GM10248 (cell line): Measurements from ENCODE around the gene MBLAC1.
A peak's percentile ranks its signal among the peaks of the same experiment; 100 is the strongest.
"Not testable (repeated sequence)": the region's sequence is repeated elsewhere in the genome, so short reads cannot be mapped to it uniquely, and the experiment has no call there.

Source experiments
- CTCF ChIA-PET: fragments of 300-600 bp; sonication (Branson Sonifier 250); formaldehyde crosslinking; extraction: SDS; loops from one replicate; lab custom pipeline; 2021; ENCODE audit warnings: antibody characterized with exemption; lab: Yijun Ruan, JAX
- POLR2A ChIA-PET: fragments of 350-650 bp; sonication (Branson Sonifier 250); formaldehyde crosslinking; extraction: SDS; loops from one replicate; lab custom pipeline; 2020; ENCODE audit warnings: antibody characterized with exemption; lab: Yijun Ruan, JAX
- DNase-seq: peaks from one replicate; pipeline ENCODE4 v3.0.0; 2012; ENCODE audit errors: extremely low spot score
- TF ChIP-seq, protein P1 (sequence below): IDR thresholded peaks from 2 replicates; pipeline ENCODE4 v1.5.1; 2012; ENCODE audit warnings: mild to moderate bottlenecking, low read depth; ENCODE audit errors: extremely low read depth, missing control alignments, control extremely low read depth

Gene MBLAC1

GRCh38 chr7:100126239-100126930 is 382 bp upstream of the MBLAC1 start:
- CTCF ChIA-PET = interaction anchor here (0.9 to 2.3 kb wide), 6 partner anchors 12 to 221 kb away, joined by 3 to 6 read pairs (median 4); no protein-coding TSS in a partner anchor
- TF ChIP-seq, protein P1, sequence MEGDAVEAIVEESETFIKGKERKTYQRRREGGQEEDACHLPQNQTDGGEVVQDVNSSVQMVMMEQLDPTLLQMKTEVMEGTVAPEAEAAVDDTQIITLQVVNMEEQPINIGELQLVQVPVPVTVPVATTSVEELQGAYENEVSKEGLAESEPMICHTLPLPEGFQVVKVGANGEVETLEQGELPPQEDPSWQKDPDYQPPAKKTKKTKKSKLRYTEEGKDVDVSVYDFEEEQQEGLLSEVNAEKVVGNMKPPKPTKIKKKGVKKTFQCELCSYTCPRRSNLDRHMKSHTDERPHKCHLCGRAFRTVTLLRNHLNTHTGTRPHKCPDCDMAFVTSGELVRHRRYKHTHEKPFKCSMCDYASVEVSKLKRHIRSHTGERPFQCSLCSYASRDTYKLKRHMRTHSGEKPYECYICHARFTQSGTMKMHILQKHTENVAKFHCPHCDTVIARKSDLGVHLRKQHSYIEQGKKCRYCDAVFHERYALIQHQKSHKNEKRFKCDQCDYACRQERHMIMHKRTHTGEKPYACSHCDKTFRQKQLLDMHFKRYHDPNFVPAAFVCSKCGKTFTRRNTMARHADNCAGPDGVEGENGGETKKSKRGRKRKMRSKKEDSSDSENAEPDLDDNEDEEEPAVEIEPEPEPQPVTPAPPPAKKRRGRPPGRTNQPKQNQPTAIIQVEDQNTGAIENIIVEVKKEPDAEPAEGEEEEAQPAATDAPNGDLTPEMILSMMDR = no peak
- no peak for DNase-seq
- POLR2A ChIA-PET = interaction anchor here (0.9 kb wide), 1 partner anchor 26 kb away, joined by 5 read pairs; the partner anchor contains the start of genes AP4M1 and MCM7

DNA sequence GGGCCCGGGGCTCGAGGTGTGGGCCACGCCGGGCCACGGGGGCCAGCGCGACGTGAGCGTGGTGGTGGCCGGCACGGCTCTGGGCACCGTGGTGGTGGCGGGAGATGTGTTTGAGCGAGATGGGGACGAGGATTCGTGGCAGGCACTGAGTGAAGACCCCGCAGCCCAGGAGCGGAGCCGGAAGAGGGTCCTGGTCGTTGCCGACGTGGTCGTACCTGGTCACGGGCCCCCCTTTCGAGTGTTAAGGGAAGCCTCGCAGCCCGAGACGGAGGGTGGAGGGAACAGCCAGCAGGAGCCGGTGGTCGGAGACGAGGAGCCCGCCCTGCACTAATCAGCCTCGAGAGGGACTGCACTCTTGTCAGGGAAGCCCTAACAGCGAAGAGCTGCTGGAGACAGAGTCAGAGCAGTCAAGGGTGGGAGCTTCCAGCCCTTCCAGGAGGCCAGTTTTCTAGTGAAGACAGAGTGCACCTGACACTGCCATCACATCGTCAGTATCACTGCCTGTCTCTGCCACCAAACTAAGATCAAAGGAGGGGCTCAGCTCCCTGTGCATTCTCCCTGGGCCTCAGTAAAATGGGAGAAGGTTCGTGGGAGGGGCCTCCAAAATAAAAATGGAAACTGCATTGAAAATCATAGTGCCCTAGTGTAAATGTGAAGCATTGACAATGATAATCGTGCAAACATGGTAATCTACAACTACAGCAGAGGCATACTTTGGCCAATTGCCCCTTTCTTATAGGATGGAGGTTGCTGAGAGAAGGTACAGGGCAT is 1.3 kb downstream of the MBLAC1 start:
- TF ChIP-seq, protein P1 = no peak
- peak; percentile 33 for DNase-seq
- POLR2A ChIA-PET = no interaction called here
- CTCF ChIA-PET = interaction anchor here (0.8 to 8.0 kb wide), 6 partner anchors 10 to 148 kb away, joined by 3 to 114 read pairs (median 8); partner anchors contain the start of gene LAMTOR4

DNA sequence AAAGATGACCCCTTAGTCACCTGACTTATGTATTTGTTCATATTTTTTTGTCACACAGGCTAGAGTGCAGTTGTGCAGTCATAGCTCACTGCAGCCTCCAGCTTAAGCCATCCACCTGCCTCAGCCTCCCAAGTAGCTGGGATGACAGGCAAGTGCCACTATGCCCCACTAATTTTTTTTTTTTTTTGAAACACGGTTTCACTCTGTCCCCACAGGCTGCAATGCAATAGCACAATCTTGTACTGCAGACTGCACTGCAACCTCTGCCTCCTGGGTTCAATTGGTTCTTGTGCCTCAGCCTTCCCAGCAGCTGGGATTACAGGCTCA is 1.8 kb downstream of the MBLAC1 start:
- TF ChIP-seq, protein P1 = no peak
- ChIA-PET CTCF (interaction anchor here (0.8 to 8.0 kb wide), 8 partner anchors 9 to 215 kb away, joined by 3 to 114 read pairs (median 4); partner anchors contain the start of gene LAMTOR4), POLR2A (no interaction called here)
- no peak for DNase-seq

DNA sequence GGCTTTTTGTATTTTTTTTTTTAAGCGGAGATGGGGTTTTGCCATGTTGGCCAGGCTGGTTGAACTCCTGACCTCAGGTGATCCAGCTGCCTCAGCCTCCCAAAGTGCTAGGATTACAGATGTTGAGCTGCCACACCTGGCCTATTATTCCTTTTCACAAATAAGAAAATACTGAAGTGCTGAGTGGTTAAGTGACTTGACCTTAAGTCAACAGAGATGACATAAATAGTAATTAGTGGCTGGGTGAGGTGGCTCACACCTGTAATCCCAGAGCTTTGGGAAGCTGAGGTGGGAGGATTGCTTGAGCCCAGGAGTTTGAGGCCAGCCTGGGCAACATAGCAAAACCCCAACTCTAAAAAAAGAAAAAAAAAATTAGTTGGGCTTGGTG is 3.4 kb downstream of the MBLAC1 start:
- DNase-seq, POLR2A ChIA-PET: not testable (repeated sequence)
- CTCF ChIA-PET = interaction anchor here (0.9 to 8.0 kb wide), 21 partner anchors 7 to 320 kb away, joined by 3 to 114 read pairs (median 6); partner anchors contain the start of genes GAL3ST4, GPC2, LAMTOR4 and TRIM4

DNA sequence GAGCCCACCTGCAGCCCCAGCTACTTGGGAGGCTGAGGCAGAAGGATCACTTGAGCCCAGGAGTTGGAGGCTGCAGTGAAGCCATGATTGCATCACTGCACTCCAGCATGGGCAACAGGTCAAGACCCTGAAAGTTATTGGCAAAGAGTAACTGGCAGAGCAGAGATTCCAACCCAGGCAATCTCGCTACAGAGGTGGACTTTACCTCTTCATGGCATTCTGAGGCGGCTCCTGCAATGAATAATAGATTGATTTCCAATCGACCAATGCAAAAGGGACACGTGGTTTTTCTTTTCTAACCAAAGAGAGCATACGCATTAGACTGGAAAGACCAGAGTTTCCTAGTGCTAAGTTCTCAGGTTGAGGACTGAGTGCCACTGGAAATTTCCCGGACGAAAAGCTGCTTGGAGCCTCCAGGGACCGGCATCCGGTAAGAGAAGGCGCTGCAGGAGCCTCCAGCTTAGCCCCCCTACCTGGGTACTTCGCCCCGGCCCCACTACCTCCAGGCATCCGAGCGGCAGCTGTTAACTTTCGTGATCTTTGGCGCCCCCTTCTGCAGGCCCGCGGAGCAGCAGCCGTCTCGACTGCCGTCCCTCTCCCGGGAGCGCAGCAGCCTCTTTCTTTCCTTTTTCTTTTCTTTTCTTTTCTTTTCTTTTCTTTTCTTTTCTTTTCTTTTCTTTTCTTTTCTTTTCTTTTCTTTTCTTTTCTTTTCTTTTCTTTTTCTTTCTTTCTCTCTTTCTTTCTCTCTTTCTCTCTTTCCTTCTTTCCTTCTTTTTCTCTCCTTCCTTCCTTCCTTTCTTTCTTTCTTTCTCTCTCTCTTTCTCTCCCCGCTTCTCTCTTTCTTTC is 4.1 kb downstream of the MBLAC1 start:
- TF ChIP-seq, protein P1 = peak; percentile 98
- ChIA-PET CTCF (interaction anchor here (0.6 to 8.0 kb wide), 24 partner anchors 8 to 320 kb away, joined by 3 to 114 read pairs (median 6); partner anchors contain the start of genes AP4M1, GAL3ST4, GPC2 and LAMTOR4), POLR2A (no interaction called here)
- DNase-seq = peak; percentile 81

DNA sequence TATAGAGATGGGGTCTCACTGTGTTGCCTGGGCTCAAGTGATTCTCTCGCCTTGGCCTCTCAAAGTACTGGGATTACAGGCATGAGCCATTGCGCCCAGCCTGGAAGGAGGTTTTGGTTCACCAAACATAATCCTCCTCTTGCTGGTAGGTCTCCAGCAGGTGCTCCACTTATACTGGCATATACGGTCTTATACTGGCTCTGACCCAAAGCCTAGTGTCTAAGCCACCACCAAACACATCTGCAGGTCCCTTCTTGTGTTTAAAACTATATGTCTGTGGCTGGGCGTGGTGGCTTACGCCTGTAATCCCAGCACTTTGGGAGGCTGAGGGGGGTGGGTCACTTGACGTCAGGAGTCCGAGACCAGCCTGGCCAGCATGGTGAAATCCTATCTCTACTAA is 5.4 kb downstream of the MBLAC1 start:
- POLR2A ChIA-PET = interaction anchor here (1.0 kb wide), 1 partner anchor 298 kb away, joined by 3 read pairs; the partner anchor contains the start of gene MEPCE
- TF ChIP-seq, protein P1 = no peak
- CTCF ChIA-PET = interaction anchor here (0.8 to 8.0 kb wide), 34 partner anchors 9 to 427 kb away, joined by 3 to 114 read pairs (median 8); partner anchors contain the start of genes AP4M1, GAL3ST4, LAMTOR4 and MCM7
- no peak for DNase-seq
